K562 (cell line): ENCODE results near the gene GMNN. TPM values are rescaled to one million over a fixed set of nuclear protein-coding genes. Genes with fewer than 3 reads are reported as not detected.
A peak's percentile ranks its signal among the peaks of the same experiment; 100 is the strongest.

Experiments
- BRD9 ChIP-seq: fragments of 450-650 bp; IDR thresholded peaks from 2 replicates; pipeline ENCODE4 v1.6.1; 2018; ENCODE audit warnings: low read depth; ENCODE audit not compliant: partially characterized antibody
- EP300 ChIP-seq: IDR thresholded peaks from 2 replicates; pipeline ENCODE4 v1.6.1; 2012; ENCODE audit warnings: low read length, improper control_type of control experiment
- FOXK2 ChIP-seq, 2 experiments: fragments of 450-650 bp; IDR thresholded peaks in 1 of 2; conservative IDR thresholded peaks in 1 of 2; 2 replicates each; pipeline ENCODE4 v1.6.1; 2016; ENCODE audit warnings: low read depth in 2 of 2, mild to moderate bottlenecking in 1 of 2
- FOXP1 ChIP-seq: sonication (generic); formaldehyde crosslinking; IDR thresholded peaks from 2 replicates; pipeline ENCODE4 v1.8.0; 2022; ENCODE audit warnings: mild to moderate bottlenecking, missing genetic modification reagents
- GABPB2 ChIP-seq: fragments of 250-450 bp; sonication (Bioruptor Pico); conservative IDR thresholded peaks from 2 replicates; pipeline ENCODE4 v1.5.1; 2021; ENCODE audit warnings: mild to moderate bottlenecking
- HDAC8 ChIP-seq: fragments of 450-650 bp; IDR thresholded peaks from 2 replicates; pipeline ENCODE4 v1.6.1; 2016; ENCODE audit warnings: mild to moderate bottlenecking, missing genetic modification characterization, moderate library complexity, missing compliant biosample characterization
- HMG20A ChIP-seq: fragments of 450-650 bp; formaldehyde crosslinking; conservative IDR thresholded peaks from 2 replicates; pipeline ENCODE4 v1.4.0; 2020; ENCODE audit warnings: mild to moderate bottlenecking, mixed read lengths
- PHF8 ChIP-seq: fragments of 200-600 bp; sonication (generic); IDR thresholded peaks from 2 replicates; pipeline ENCODE4 v1.6.1; 2012; ENCODE audit warnings: mixed run types, mild to moderate bottlenecking, inconsistent platforms, low read length, moderate library complexity, borderline replicate concordance
- POLR2AphosphoS2 ChIP-seq: IDR thresholded peaks from 2 replicates; pipeline ENCODE4 v1.6.1; 2012; ENCODE audit warnings: low read length, improper control_type of control experiment
- PTRF ChIP-seq: fragments of 450-650 bp; IDR thresholded peaks from 2 replicates; pipeline ENCODE4 v1.6.1; 2016; ENCODE audit warnings: mild to moderate bottlenecking, missing genetic modification characterization, missing compliant biosample characterization
- RBM14 ChIP-seq: fragments of 200-400 bp; formaldehyde crosslinking; IDR thresholded peaks from 2 replicates; pipeline ENCODE4 v1.6.1; 2018; ENCODE audit warnings: low read depth, mild to moderate bottlenecking, low read length, moderate library complexity, borderline replicate concordance; ENCODE audit not compliant: insufficient read depth
- RFX5 ChIP-seq: IDR thresholded peaks from 2 replicates; pipeline ENCODE4 v1.6.1; 2011; ENCODE audit warnings: low read depth, mild to moderate bottlenecking, improper control_type of control experiment, low read length
- RFX7 ChIP-seq: fragments of 250-450 bp; sonication (Bioruptor Pico); IDR thresholded peaks from 2 replicates; pipeline ENCODE4 v1.5.1; 2021; ENCODE audit warnings: mild to moderate bottlenecking
- SMC3 ChIP-seq: conservative IDR thresholded peaks from 2 replicates; pipeline ENCODE4 v1.6.1; 2011; ENCODE audit warnings: low read depth, low read length, improper control_type of control experiment; ENCODE audit not compliant: insufficient read depth
- SREBF2 ChIP-seq: sonication (generic); formaldehyde crosslinking; IDR thresholded peaks from 2 replicates; pipeline ENCODE4 v1.4.0; 2020; ENCODE audit warnings: mild to moderate bottlenecking, missing genetic modification reagents
- TEAD2 ChIP-seq: fragments of 450-650 bp; IDR thresholded peaks from 2 replicates; pipeline ENCODE4 v1.6.1; 2016; ENCODE audit warnings: missing genetic modification characterization, control low read depth, missing compliant biosample characterization
- TOE1 ChIP-seq, 2 experiments: fragments of 450-650 bp in 1 of 2; sonication (generic) in 1 of 2; formaldehyde crosslinking in 1 of 2; IDR thresholded peaks; 2 replicates each; pipeline versions ENCODE4 v1.7.1 to v1.8.0; 2016 to 2022; ENCODE audit warnings: borderline replicate concordance in 2 of 2, mild to moderate bottlenecking in 2 of 2, antibody characterized with exemption in 1 of 2, inconsistent platforms in 1 of 2, low read depth in 1 of 2, missing genetic modification reagents in 1 of 2, moderate library complexity in 1 of 2
- ZEB2 ChIP-seq: fragments of 450-650 bp; IDR thresholded peaks from 2 replicates; pipeline ENCODE4 v1.6.1; 2016
- ZNF436 ChIP-seq: fragments of 250-450, 450-650 bp; sonication (Bioruptor Pico); formaldehyde crosslinking; IDR thresholded peaks from 2 replicates; pipeline ENCODE4 v1.7.0; 2020; ENCODE audit warnings: mild to moderate bottlenecking
- ZNF668 ChIP-seq: fragments of 250-450 bp; sonication (Bioruptor Pico); IDR thresholded peaks from 2 replicates; pipeline ENCODE4 v1.8.0; 2022; ENCODE audit warnings: mild to moderate bottlenecking, inconsistent platforms
- ZNF707 ChIP-seq: fragments of 250-450 bp; sonication (Bioruptor Pico); conservative IDR thresholded peaks from 2 replicates; pipeline ENCODE4 v1.8.0; 2022; ENCODE audit warnings: inconsistent platforms, mild to moderate bottlenecking, moderate library complexity
- polyA plus RNA-seq, 8 experiments: library from polyadenylated mRNA; depleted of rRNA in 4 of 8; stranded (reverse) in 5 of 8; unstranded in 3 of 8; fragments of >200 nt; fragmentation: Nextera tagmentation in 2 of 8; fragmentation: Illumina TruSeq in 1 of 8; extraction: Ambion mirVana in 2 of 8; extraction: Trizol in 1 of 8; gene quantifications; 2 replicates each; pipeline versions ENCODE4 v1.2.1 to v1.2.3, GENCODE V29; 2011 to 2014; ENCODE audit warnings: inconsistent platforms in 1 of 8, missing spikeins in 1 of 8
- total RNA-seq, 7 experiments: library from RNA; depleted of rRNA in 6 of 7; stranded (reverse); fragments of >200 nt in 6 of 7; fragmentation: Illumina TruSeq in 2 of 7; extraction: Trizol in 2 of 7; gene quantifications; 2 replicates each; pipeline versions ENCODE4 v1.2.1 to v1.2.3, GENCODE V29; 2011 to 2021; ENCODE audit warnings: low replicate concordance in 1 of 7
- TF ChIP-seq, protein P1 (sequence below): fragments of 250-450 bp; sonication (Bioruptor Pico); IDR thresholded peaks from 2 replicates; pipeline ENCODE4 v1.5.0; 2020; ENCODE audit warnings: mild to moderate bottlenecking, borderline replicate concordance
- TF ChIP-seq, protein P2 (sequence below): fragments of 200-400 bp; formaldehyde crosslinking; IDR thresholded peaks from 2 replicates; pipeline ENCODE4 v1.6.1; 2017; ENCODE audit warnings: mild to moderate bottlenecking, low read depth, low read length, moderate library complexity

The GMNN gene
- total and polyA plus RNA-seq, 9 of the 15 experiments (the other 6 are each of a cell fraction or from before 2014, with no cell fraction given) = 144 to 370 (median 210) TPM

DNA sequence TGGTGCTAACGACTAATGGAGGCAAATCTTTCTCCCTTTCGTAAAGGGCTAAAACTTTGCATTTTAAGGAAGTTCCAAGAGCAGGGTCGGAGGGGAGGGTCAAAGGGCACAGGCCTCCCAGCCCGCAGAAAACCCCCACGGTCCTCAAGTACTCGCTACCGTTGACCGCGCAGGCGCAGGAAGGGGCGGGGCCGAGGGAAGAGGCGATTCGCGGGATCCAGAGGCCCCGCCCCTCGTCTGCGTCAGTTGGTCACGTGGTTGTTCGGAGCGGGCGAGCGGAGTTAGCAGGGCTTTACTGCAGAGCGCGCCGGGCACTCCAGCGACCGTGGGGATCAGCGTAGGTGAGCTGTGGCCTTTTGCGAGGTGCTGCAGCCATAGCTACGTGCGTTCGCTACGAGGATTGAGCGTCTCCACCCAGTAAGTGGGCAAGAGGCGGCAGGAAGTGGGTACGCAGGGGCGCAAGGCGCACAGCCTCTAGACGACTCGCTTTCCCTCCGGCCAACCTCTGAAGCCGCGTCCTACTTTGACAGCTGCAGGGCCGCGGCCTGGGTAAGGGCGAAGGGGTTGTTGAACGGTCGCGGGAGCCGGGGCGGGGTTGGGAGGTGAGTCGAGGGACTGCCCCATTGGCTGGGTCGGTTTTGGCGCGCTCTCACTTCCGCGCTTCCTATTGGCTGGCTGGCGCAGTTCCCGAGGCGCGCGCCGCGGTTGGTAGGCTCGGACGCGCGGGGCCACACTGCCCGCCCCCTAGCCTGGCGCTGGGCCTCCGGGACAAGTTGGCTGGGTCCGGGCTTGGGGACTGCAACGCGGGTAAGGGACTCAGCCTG lies at the start of gene GMNN (continued):
- TF ChIP-seq PTRF (tag) (no peak), SREBF2 (CRISPR knock-in tag) (no peak), POLR2AphosphoS2 (peak; percentile 83; the same call in 1 of the 2 replicates), EP300 (peak; percentile 7), GABPB2 (CRISPR knock-in tag) (no peak), ZNF707 (no peak), HMG20A (CRISPR knock-in tag) (no peak), SMC3 (0 out of 2 replicates have a peak, but pooled peaks have one; percentile 1), RBM14 (0 out of 2 replicates have a peak, but pooled peaks have one; percentile 92), ZEB2 (no peak), TEAD2 (tag) (no peak), FOXP1 (CRISPR knock-in tag) (peak; percentile 90), ZNF668 (no peak), BRD9 (peak; percentile 98), FOXK2 (conservative IDR thresholded peaks at IDR 0.05 in 1 of 2, IDR thresholded peaks at IDR 0.05 in 1 of 2; ENCODE audit: low read depth in 2 of 2) (peak in 1 of 2 experiments; percentile 71; a peak in 3 of 4 replicates), HDAC8 (0 out of 2 replicates have a peak, but pooled peaks have one; percentile 56), PHF8 (peak; percentile 95; the same call in 1 of the 2 replicates), ZNF436 (no peak), RFX7 (CRISPR knock-in tag) (no peak), TOE1 (IDR thresholded peaks at IDR 0.05; ENCODE audit: borderline replicate concordance) (peak; percentile 99), TOE1 (CRISPR knock-in tag; IDR thresholded peaks at IDR 0.05; ENCODE audit: borderline replicate concordance, low read depth) (0 out of 2 replicates have a peak, but pooled peaks have one; percentile 95), RFX5 (no peak)
- TF ChIP-seq, protein P1, sequence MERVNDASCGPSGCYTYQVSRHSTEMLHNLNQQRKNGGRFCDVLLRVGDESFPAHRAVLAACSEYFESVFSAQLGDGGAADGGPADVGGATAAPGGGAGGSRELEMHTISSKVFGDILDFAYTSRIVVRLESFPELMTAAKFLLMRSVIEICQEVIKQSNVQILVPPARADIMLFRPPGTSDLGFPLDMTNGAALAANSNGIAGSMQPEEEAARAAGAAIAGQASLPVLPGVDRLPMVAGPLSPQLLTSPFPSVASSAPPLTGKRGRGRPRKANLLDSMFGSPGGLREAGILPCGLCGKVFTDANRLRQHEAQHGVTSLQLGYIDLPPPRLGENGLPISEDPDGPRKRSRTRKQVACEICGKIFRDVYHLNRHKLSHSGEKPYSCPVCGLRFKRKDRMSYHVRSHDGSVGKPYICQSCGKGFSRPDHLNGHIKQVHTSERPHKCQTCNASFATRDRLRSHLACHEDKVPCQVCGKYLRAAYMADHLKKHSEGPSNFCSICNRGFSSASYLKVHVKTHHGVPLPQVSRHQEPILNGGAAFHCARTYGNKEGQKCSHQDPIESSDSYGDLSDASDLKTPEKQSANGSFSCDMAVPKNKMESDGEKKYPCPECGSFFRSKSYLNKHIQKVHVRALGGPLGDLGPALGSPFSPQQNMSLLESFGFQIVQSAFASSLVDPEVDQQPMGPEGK (CRISPR knock-in tag) = no peak
- TF ChIP-seq, protein P2, sequence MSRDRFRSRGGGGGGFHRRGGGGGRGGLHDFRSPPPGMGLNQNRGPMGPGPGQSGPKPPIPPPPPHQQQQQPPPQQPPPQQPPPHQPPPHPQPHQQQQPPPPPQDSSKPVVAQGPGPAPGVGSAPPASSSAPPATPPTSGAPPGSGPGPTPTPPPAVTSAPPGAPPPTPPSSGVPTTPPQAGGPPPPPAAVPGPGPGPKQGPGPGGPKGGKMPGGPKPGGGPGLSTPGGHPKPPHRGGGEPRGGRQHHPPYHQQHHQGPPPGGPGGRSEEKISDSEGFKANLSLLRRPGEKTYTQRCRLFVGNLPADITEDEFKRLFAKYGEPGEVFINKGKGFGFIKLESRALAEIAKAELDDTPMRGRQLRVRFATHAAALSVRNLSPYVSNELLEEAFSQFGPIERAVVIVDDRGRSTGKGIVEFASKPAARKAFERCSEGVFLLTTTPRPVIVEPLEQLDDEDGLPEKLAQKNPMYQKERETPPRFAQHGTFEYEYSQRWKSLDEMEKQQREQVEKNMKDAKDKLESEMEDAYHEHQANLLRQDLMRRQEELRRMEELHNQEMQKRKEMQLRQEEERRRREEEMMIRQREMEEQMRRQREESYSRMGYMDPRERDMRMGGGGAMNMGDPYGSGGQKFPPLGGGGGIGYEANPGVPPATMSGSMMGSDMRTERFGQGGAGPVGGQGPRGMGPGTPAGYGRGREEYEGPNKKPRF = no peak
